22Rv1 (cell line): ENCODE data around the gene PEAK1.

Experiments used
- H3K27ac ChIP-seq: fragments of 450-650 bp; 2 replicates; pipeline ENCODE4 v1.5.1; 2017
- ZFX ChIP-seq: fragments of 450-650 bp; IDR thresholded peaks from 2 replicates; pipeline ENCODE4 v1.6.1; 2017; ENCODE audit warnings: antibody characterized with exemption, borderline replicate concordance
- TF ChIP-seq, protein P1 (sequence below): fragments of 450-650 bp; IDR thresholded peaks from 2 replicates; pipeline ENCODE4 v1.5.1; 2017; ENCODE audit warnings: mild to moderate bottlenecking

Gene PEAK1

DNA sequence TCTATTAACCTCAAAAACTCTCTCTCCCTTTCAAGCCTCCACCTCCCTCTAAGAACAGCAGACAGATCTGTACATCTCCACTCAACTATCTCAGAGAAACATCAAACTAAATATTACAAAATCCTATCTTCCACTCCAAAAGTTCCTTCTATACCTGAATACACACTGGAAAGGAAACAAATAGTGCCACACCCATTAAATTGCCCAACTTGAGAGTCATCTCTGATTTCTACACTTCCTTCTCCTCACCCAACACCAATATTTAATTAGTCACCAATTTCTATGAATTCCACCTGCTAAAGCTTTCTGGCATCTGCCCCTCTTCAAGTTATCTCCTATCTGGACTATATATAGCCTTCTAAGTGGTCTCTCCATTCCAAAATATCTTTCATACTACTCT, 65.8 kb downstream of the PEAK1 start:
- TF ChIP-seq, protein P1, sequence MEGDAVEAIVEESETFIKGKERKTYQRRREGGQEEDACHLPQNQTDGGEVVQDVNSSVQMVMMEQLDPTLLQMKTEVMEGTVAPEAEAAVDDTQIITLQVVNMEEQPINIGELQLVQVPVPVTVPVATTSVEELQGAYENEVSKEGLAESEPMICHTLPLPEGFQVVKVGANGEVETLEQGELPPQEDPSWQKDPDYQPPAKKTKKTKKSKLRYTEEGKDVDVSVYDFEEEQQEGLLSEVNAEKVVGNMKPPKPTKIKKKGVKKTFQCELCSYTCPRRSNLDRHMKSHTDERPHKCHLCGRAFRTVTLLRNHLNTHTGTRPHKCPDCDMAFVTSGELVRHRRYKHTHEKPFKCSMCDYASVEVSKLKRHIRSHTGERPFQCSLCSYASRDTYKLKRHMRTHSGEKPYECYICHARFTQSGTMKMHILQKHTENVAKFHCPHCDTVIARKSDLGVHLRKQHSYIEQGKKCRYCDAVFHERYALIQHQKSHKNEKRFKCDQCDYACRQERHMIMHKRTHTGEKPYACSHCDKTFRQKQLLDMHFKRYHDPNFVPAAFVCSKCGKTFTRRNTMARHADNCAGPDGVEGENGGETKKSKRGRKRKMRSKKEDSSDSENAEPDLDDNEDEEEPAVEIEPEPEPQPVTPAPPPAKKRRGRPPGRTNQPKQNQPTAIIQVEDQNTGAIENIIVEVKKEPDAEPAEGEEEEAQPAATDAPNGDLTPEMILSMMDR: no peak
- TF ChIP-seq ZFX: no peak

DNA sequence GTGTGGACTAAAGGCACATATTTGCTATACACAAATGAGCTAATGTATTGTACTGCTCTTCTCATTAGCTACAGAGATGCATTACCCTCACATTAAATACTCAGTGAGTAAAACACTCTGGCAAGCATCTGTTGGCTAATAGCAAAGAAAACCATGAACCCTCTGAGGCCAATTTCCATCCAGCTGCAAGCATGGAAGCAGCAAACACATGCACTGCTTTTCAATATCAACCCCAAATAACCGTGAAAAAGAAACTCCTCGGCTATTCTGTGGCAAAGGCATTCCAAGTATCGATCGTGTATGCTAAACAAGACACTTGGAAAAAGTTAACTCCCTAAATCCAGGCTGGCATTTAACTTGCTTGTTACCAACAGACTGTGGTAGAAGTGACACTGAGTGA, 67.0 kb downstream of the PEAK1 start:
- TF ChIP-seq, protein P1: no peak
- no peak for TF ChIP-seq ZFX
- H3K27ac ChIP-seq: no peak overlapping the region

More for the DNA sequence above, 65.8 kb downstream of the PEAK1 start:
- no peak overlapping the region for H3K27ac ChIP-seq

DNA sequence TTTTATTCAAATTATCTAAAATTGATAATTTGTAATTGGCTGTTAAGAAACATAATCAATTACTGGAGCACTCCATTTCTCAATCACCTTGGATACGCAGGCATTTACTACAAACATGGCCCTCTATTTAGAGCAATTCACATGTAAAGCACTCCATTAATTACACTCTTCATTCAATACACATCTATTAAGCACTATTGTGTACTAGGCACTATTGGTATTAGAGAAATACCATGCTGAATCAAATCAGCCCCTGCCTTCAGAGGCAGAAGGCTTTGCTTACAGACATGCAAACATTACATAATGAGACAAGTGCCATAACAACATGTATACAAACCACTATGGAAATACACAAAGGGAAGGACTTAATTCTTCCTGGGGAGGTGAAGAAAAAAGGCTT, 69.1 kb downstream of the PEAK1 start:
- TF ChIP-seq ZFX: no peak
- TF ChIP-seq, protein P1: no peak
- no peak overlapping the region for H3K27ac ChIP-seq

DNA sequence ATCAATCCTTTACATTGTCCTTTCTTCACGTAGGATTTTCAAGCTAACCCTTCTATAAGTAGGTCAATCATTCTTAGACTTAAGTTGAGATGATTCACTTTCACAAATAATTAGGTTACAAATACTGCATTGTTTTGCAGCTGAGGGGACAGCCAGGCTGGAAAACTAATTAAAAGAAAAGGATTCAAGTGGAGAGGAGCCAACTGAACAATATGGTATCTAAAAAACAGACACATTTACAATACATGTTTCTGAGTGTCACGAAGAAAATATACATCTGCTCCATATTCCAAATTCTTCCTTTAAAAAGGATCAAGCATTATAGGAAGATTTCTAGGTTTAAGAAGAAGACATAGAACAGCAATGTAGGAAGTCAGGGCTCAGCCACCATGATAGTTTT, 70.2 kb downstream of the PEAK1 start:
- TF ChIP-seq, protein P1: no peak
- TF ChIP-seq ZFX: no peak
- no peak overlapping the region for H3K27ac ChIP-seq

DNA sequence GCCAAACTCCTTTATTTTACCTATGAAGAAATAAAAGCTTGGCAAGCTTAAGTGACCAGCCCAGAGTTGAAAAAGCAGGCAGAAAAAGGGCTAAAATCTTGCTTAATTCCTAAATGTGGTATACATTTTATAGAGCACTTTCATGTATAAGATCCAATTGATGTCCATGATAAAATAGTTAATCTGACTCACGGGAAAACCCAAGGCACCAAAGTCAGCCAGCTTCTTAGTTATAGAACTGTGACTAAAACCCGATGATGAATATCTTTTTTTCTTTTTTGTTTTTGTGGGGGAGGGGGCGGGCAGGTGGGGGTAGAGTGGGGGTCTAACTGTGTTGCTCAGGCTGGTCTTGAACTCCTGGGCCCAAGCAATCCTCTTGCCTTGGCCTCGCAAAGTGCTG, 71.4 kb downstream of the PEAK1 start:
- TF ChIP-seq, protein P1: no peak
- no peak for TF ChIP-seq ZFX
- no peak overlapping the region for H3K27ac ChIP-seq

DNA sequence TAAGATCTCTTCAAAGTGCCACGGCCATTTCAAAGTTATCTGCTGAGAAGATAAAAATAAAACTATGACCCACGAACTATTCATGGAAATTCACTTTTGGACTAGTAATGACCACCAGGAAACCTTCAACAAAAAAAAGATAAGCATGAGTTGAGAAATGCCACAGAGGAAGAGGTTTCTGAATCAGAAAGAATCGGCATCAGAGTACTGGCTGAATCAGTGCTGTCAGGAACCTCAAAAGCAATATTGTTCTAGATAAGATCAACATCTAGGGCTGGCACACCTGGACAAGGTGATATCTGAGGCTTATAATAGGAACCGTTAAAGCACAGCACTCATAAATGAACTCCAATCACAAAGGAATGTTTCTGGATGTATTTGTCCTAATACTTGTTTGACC, 72.7 kb downstream of the PEAK1 start:
- no peak overlapping the region for H3K27ac ChIP-seq
- no peak for TF ChIP-seq ZFX
- TF ChIP-seq, protein P1: no peak

DNA sequence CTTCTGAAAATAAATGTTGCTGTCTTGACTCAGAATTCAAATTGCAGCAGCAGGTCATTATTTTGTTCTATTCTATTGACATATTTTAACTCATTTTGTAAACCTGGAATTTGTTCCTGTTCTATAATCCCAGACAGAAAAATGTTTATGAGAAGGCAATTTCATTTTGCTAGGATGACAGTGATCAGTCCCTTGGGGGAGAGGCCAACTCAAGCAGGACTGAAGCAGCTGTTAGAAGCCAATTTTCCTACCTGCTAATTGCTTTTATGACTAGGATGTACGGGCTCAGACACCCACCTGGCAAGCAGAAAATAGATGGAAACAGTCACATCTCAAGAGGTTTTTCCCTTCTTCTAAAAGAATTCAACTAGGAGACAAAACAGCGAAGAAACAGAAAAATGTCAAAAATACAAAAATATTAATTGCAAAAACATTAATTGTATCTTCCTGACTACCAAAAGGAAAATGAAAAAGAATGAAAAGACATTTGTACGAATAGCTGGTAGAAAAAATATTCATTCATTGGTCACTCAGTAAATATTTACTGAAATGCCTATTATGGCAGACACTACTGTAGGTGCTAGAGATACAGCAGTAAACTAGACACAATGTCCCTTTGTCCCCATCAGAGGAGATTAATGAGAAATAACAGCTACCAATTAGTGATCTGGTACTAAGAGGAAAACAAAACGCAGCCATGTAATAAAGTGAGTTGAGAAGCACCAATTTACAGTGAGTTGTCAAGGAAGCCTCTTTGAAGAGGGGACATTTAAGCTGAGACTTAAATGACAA, 73.5 kb downstream of the PEAK1 start:
- TF ChIP-seq ZFX: no peak
- no peak overlapping the region for H3K27ac ChIP-seq
